ENCODE measurements around the gene SUGT1.
"Not testable (repeated sequence)": the region's sequence is repeated elsewhere in the genome, so short reads cannot be mapped to it uniquely, and the experiment has no call there.

Gene SUGT1

DNA sequence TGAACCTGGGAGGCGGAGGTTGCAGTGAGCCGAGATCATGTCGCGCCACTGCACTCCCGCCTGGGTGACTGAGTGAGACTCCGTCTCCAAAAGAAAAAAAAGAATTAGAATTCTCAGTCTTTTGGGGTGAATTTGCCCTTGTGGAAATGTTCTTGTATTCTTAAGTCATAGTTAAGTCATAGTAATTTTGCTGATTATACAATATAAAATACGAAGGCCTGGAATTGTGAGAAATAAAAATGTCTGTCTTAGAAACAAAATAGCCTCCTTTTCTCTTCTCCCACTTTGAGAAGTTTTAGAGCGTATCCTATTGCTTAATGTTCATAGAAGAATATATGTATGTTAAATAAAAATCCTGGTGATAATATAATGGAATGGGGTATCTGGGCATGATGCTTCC is 18.1 kb downstream of the SUGT1 start:
- DNase-seq = no peak

DNA sequence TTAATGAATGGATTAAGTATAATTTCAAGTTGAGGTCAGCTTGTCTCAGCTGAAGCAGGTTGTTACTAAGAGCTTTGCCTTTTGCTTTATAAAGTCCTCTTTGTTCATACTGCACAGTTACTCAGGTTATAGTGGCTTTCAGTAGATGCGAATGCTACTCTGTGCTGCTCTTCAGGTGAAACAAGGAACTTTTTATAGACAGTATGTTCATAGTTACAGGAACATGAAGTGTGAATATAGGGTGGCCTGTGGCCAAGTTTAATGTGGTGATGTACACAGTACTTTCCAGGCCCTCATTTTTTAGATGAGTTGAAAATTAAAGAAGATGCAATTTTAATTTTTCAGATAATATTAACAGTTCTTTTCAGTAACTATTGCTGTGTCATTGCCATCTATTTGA is 20.8 kb downstream of the SUGT1 start:
- DNase-seq = no peak

DNA sequence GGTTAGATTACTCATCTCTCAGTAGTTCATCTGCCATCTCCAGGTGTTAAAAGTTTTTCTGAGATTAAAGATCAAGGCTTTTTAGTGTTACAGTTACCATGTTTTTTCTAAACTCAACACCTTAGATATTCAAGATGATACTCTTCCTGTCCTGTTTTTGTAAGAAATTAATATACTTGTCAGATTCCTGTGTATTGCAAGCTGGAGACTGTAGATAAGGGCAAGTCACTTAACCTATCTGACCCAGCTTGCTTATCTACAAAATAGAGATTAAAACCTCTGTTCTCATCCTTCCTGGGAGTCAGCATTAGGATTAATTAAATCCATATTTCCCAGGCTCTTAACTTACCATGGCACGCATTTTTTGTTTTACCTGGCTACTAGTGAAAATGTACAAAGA is 25.2 kb downstream of the SUGT1 start:
- DNase-seq = no peak

DNA sequence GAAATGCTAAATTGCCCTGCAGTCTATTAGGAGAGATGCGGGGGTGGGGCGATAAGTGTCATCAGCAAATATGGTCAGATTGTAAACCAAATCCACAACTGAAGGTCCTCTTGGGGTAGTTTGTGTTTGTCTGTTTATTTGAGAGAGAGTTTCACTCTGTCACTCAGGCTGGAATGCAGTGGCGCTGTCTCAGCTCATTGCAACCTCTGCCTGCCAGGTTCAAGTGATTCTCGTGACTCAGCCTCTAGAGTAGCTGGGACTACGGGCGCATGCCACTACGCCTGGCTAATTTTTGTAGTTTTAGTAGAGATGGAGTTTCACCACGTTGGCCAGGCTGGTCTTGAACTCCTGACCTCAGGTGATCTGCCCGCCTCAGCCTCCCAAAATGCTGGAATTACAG is 33.2 kb downstream of the SUGT1 start:
- not testable (repeated sequence) for DNase-seq

DNA sequence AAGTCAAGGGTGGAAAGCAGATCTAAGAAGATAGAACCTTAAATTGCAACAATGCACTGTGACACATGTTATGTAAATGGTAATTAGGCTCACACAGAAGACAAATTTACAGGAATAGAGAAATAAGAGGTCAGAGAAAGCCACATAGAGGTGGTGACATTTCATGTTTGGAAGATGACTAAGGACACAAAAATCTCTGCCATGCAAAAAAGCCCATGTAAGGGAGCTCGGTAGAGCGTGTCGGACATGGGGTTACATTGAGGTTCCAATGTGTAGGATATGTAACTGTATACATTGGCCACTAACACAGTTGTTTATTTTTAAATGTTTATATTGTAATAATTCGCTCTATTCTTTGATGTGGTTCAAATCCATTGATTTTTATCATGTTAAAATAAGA is 33.7 kb downstream of the SUGT1 start:
- DNase-seq = no peak

DNA sequence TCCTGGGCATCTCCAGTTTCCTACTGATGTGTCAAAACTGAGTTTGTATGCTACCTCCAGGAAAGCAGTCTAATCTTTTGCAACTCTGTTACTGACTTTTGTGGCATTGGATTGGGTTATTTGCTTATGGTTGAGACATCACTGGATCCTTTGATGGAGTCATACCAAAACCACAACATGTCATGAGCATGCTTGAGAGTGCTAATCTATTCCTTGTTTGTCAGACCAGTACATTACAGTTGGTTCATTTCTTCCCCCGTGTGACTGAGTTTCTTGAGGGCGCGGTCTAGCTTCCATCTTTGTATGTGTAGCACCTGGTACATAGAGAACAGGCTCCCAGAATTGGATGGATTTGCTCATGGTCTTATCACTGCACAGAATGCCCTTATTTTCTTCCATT is 43.2 kb downstream of the SUGT1 start:
- peak; percentile 19 for DNase-seq

DNA sequence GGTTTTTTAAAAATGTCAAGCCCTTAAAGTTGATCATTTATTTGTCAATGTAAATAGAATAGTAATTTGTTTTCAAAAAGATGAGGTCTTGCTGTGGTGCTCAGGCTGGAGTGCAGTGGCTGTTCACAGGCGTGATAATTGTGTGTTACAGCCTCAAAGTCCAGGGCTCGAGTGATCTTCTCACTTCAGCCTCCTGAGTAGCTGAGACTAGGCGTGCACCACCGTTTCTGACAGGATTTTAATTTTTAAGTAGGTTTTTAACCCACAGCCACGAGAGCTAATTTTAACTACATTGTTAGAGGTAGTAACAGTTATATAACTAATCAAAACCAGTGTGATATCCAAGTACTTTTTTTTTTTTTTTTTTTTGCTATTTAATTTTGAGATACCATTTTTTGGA is 43.9 kb downstream of the SUGT1 start:
- no peak for DNase-seq

DNA sequence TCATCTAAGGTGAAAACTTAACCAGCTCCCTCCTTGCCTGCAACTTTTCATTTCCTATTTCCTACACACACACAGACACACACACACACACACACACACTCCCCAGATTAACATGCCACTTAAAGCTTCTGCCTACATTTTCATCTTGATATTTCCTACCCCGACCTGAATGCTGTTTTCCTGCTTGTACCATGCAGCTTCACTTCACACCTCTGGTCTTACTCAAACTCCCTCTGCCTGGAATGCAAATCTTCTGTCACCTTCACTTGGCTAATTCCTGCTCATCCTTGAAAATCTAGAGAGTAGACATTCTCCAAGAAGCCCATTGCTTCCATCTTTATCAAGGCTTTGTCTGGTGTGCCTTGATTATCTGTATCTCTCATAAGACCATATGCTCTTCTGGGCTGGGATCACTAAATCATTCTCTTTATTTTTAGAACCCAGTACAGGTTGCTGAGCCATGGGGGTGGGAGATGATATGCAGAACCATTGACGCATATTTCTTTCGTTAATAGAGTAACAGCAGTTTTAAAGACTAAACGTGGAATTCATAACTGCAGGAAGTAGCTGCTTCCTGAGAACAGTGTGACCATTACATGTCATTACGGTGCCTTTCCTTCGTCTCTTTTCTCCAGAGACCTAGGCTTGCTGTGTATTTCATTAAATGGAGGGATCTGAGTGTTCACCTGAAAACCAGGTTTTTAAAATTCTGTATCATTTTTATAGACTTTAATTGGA is 49.3 kb downstream of the SUGT1 start:
- DNase-seq = no peak

DNA sequence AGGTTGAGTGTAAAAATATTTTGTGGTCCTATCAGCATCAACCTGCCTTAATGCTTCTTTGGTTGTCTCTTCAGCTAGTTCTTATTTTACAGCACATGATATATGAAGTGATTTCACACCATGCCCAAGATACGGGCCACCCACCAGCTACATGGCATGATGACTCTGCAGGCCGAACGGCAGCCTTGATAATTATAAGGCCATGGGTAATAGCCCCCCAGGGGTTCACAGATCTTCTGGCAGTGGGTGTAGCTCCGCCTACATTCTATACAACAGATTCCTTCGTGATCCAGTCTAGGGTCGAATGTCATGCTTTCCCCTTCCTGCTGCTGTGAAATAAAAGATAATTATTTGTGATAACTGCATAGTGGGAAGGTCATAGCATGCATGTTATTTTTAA is 50.8 kb downstream of the SUGT1 start:
- DNase-seq = no peak

DNA sequence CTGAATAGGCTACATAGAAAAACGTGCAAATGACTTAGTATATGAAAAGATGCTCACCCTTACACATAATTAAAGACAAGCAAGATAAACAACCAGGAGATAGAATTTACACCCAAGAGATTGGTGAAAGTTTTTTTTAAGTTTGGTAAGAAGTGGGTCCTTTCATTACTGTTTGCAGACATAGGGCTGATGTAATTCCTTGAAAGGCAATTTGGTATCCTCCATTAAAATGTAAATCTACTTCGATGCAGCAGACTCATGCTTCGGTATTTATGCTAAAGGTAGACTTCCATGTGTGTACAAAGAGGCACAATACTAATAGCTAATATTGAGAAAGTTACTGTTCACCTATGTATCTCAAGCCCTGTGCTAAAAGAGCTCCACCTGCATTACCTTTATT is 53.4 kb downstream of the SUGT1 start:
- DNase-seq = no peak

DNA sequence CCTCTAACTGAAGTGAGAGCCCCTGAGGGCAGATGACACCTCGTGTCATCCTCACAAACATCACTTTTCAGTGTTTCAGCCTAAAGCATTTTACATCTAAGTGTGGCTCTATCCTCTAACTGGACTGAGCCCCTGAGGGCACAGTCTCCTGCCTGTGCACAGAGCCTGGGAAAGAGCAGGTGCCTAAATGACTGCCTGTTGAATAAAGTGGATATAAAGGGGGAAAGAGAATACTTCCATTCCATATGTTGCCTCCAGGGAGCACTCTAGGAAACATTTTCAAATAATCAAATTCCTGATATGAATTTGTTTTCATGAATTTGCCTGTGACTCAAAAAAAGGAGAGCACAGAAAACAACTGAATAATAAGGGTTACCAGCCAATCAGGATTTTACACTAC is 54.7 kb downstream of the SUGT1 start:
- DNase-seq = no peak

DNA sequence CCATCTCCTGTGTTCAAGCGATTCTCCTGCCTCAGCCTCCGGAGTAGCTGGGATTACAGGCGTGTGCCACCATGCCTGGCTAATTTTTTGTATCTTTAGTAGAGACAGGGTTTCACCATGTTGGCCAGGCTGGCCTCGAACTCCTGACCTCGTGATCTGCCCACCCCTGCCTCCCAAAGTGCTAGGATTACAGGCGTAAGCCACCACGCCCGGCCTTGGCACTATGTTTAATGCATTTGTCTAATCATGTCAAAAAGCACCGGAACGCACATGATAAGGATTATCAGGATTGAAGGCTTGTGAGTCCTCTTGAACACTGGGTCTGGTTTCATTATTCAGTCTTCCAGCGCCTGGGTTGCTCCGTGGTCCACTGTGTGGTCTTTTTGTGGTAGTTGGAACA is 55.6 kb downstream of the SUGT1 start:
- not testable (repeated sequence) for DNase-seq

DNA sequence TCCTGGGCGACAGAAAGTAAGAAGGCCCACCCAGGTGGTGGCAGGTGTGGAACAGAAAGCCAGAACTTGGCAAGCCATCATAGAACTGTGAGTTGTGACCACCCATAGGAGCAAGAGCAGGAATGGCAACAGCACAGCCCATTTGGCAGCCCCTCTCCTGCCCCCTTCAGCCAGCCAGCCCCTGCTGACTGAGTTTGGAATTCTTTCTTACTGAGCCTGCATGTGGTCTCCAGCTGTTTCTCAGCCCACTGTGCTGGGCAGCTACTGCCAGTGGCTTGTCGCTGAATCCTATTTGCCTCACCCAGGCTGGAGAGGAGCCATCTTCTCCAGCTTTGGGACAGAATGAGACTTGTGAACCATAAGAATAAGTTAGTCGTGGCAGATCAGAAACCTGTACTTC is 58.6 kb downstream of the SUGT1 start:
- no peak for DNase-seq

DNA sequence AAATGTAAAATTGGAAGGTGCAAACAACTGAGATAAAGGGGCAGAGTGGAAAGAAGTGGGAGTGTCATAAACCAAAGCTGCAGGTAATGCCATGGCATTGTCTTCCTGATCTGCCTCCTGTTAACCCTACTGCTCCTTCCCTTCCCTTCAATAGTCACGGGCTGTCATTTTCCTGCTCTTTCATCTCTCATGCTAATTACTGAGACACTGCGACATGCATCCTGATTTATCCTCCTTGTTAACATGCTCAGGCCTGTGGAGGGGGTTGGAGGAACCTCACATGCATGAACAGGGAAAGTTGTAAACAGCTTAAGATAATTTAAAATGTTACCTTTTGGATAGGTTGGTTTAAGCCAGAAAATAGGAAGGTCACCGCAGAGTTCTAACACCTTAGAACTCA is 59.7 kb downstream of the SUGT1 start:
- DNase-seq = no peak

DNA sequence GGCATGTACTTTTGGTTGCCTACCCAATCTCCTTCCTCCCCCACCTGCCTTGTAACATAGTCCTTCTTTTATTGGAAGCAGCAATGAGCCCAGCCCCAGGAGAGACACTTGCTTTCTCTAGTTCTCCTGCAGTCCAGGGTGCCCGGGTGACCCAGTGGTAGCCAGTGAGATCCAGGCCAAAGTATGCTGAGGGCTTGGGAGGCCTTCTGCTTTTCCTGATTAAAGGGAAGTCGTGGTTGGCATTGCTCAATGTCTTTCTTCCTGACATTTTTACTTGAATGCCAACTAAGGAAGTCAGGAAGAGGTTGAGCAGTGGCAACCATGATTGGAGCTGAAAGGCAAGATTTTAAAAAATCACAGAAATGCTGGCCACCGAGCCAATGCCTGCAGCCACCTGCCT is 61.3 kb downstream of the SUGT1 start:
- no peak for DNase-seq

DNA sequence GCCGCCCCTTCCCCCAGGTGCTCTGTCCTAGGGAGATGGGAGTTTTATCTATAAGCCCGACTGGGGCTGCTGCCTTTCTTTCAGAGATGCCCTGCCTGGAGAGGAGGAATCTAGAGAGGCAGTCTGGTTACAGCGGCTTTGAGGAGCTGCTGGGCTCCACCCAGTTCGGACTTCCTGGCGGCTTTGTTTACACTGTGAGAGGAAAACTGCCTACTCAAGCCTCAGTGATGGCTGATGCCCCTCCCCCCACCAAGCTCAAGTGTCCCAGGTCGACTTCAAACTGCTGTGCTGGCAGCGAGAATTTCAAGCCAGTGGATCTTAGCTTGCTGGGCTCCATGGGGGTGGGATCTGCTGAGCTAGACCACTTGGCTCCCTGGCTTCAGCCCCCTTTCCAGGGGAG is 68.3 kb downstream of the SUGT1 start:
- not testable (repeated sequence) for DNase-seq

DNA sequence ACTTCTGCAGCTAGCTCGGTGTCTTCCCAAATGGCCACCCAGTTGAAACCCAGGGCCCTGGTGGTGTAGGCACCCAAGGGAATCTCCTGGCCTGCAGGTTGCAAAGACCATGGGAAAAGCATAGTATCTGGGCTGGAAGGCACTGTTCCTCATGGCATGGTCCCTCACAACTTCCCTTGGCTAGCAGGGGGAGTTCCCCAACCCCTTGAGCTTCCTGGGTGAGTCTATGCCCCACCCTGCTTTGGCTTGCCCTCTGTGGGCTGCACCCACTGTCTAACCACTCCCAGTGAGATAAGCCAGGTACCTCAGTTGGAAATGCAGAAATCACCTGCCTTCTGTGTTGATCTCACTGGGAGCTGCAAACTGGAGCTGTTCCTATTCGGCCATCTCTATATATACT is 68.7 kb downstream of the SUGT1 start:
- not testable (repeated sequence) for DNase-seq

DNA sequence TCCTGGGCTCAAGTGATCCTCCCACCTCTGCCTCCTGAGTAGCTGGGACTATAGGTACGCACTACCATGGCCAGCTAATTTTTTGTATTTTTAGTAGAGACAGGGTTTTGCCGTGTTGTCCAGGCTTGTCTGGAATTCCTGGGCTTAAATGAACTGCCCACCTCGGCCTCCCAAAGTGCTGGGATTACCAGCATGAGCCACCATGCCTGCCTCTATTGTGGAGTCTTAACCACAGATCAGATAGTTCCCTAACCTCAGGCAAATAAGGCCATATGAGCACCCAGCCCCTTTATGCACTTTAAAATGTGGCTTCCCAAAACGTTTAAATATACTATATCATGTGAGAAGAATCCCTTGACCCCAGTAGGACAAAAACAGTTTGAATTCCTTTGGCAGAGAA is 70.5 kb downstream of the SUGT1 start:
- DNase-seq = no peak

DNA sequence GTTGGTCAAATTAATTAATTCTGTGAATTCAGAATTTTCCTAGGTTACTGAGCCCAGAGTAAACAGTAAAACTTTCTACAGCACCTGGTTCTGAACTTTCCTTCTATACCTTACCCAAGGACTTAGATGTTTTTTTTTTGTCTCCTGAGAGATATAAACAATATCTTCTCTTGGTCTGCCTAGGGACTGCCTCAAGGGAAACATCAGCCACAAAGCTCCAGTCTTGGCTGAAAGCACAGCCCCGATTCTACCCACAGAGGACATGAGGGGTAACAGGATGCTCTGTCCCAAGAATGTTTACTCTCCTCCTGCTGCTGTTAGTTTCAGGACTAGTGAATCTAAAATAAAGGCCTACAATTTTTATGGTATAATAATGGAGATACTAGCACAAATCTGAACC is 72.7 kb downstream of the SUGT1 start:
- DNase-seq = no peak

DNA sequence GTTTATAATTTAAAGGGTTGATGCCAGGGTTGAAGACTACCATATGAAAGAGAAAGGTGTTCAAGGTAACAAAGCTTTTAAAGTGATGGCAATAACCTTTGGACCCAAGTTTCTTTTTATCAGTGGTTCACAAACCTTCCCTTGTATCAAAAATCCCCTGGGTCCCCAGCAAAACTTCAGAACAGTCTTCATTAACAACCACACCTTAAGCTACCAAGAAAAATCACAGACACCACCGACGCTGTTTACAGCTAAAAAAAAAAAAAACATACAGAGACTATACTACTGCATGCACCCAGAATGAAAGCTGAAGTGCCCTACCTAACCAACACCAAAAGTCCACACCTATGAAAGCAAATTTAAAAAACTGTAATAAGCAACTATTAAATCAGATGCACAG is 73.6 kb downstream of the SUGT1 start:
- DNase-seq = no peak

DNA sequence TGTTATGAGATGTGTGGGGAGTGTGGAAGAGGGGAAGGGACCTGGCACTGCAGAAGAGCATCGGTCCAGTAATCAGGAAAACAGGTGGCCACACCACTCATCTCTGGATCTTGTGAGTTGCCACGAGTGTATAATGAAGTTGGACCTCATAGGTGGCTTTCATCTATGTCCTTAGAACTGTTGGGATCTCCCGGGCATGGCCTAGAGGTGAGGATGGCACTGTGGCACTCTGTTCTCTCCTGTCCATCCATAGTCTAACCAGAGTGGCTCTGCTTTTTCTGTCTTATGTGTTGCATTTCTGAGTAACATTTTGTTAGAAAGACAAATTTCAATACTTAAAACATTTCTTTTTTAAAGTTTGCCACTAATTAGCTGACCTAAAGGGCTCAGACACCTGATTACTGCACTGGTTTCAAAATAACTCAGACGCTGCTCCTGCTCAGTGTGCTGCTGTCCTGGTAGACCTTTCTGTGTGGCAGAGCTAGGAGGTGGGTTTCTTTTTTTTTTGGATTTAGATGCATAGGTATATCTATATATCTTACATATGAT is 81.5 kb downstream of the SUGT1 start:
- no peak for DNase-seq

DNA sequence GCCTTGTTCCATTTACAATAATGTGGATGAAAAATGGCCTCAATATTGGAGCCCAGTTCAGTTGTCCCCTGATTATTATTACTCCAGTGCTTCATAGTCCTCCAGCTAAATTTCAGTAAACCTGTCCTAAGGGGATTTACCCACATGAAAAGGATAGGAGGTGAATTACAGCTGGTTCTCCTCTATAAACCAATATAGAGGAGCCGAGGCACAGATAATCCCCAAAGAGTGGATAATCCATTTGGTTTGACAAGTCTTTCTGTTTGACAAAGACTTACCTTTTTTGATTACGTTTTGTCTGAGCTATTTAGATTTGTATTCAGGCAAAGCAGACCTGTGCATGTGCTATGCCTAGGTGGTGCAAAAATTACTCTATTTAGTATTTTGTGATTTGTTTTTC is 84.3 kb downstream of the SUGT1 start:
- DNase-seq = no peak

DNA sequence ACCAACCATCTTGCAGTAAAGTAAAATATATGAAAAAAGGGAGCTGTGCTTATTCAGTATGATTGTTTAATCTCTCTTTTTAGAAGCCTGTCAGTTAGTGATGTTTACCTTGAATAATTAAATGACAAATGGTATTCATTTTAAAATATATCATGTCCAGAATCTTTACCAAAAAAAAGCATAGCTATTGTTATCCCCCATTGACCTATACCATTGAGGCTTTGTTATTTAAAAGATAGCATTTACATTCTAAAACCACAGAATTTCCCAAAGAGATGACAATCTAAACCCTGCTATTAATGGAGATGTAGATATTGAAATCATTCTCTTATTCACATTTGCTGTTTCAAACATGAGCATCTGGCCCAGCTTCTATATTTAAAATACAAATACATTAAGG is 84.8 kb downstream of the SUGT1 start:
- no peak for DNase-seq

DNA sequence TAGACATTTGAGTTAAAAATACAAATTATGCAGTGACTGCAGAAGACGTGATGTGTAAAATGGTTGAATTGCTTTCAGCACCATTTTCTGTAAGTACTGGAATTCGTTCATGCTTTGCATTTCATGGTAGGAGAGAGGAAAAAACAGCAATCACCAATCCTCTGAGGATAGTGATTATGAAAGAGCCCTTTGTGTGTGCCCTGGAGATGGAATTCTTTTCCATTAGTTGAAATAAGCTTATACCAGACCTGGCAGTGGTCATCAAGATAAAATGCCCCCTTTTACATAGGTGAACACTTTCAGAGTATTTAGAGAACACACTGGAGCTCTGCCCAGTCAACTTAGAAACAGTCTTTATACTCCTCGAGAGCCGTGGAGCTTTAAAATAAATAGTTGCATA is 85.3 kb downstream of the SUGT1 start:
- no peak for DNase-seq

DNA sequence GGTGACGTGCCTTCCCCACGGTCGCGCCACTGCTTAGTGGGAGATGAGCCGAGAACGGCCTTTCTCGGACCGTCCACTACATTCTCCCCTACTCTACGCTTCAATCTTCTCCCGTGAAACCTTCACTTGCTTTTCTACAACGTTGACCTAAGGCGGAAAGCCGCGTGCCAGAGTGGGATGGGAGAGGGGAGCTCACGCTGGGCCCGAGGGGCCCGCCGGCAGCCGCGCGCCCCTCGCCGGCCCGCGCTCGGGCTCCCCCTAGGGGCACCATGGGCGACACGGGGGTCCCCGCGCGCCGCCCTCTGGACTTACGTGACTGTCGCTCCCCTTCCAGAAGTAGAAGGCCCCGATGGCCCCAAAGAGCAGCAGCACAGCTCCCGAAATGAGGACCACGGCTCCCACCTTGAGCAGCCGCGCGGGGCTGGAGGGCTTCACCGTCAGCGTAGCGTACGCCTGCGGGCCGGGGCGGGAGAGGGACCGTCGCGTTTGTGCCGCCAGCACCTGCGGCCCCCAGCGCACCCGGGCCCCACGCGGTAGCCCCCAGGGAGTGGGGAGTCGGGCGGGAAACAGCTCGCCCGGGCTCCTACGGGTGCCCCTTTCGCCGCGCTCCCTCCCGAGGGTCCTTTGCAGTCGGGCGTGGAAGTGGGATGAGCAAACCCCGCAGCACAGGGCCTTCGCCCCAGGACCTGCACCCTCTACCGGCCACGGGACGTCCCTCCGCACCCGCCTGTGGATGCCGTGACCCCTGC is 86.3 kb downstream of the SUGT1 start:
- peak; percentile 42 for DNase-seq
